KMS-11 (cell line): ENCODE results near the gene FXR2.

Source experiments
- H2AFZ ChIP-seq: fragments of 200-600 bp; sonication (generic); 2 replicates; pipeline ENCODE4 v1.6.1; 2016; ENCODE audit warnings: antibody characterized with exemption, mixed run types, low read depth
- H3K27ac ChIP-seq: fragments of 200-600 bp; sonication (generic); 2 replicates; pipeline ENCODE4 v1.6.1; 2016; ENCODE audit warnings: mild to moderate bottlenecking, mixed run types
- H3K27me3 ChIP-seq: fragments of 200-600 bp; sonication (generic); 2 replicates; pipeline ENCODE4 v1.6.1; 2017; ENCODE audit warnings: mild to moderate bottlenecking, low read depth, mixed run types, moderate library complexity; ENCODE audit not compliant: insufficient read depth
- H3K36me3 ChIP-seq: fragments of 200-600 bp; sonication (generic); 2 replicates; pipeline ENCODE4 v1.6.1; 2017; ENCODE audit warnings: mild to moderate bottlenecking, mixed run types; ENCODE audit not compliant: insufficient read depth
- H3K4me1 ChIP-seq: fragments of 200-600 bp; sonication (generic); 2 replicates; pipeline ENCODE4 v1.6.1; 2016; ENCODE audit warnings: mild to moderate bottlenecking, low read depth, mixed run types; ENCODE audit not compliant: poor library complexity, severe bottlenecking
- H3K4me2 ChIP-seq: fragments of 200-600 bp; sonication (generic); 2 replicates; pipeline ENCODE4 v1.7.0; 2016; ENCODE audit warnings: mild to moderate bottlenecking, mixed run types
- H3K4me3 ChIP-seq: fragments of 200-600 bp; sonication (generic); IDR thresholded peaks from 2 replicates; pipeline ENCODE4 v1.6.1; 2017; ENCODE audit warnings: low read depth, low read length, mixed read lengths; ENCODE audit not compliant: insufficient read depth
- H3K79me2 ChIP-seq: fragments of 200-600 bp; sonication (generic); 2 replicates; pipeline ENCODE4 v1.6.1; 2016; ENCODE audit warnings: low read depth, mixed run types; ENCODE audit not compliant: insufficient read depth
- H3K9ac ChIP-seq: fragments of 200-600 bp; sonication (generic); 2 replicates; pipeline ENCODE4 v1.6.1; 2016; ENCODE audit warnings: mild to moderate bottlenecking, mixed run types
- H4K20me1 ChIP-seq: fragments of 200-600 bp; sonication (generic); 2 replicates; pipeline ENCODE4 v1.6.1; 2016; ENCODE audit warnings: mild to moderate bottlenecking, mixed run types; ENCODE audit not compliant: insufficient read depth
- TF ChIP-seq, protein P1 (sequence below): fragments of 200-600 bp; sonication (generic); conservative IDR thresholded peaks from 2 replicates; pipeline ENCODE4 v1.6.1; 2017; ENCODE audit warnings: low read depth, mild to moderate bottlenecking, antibody characterized with exemption, low read length, moderate library complexity, mixed read lengths

Gene FXR2

DNA sequence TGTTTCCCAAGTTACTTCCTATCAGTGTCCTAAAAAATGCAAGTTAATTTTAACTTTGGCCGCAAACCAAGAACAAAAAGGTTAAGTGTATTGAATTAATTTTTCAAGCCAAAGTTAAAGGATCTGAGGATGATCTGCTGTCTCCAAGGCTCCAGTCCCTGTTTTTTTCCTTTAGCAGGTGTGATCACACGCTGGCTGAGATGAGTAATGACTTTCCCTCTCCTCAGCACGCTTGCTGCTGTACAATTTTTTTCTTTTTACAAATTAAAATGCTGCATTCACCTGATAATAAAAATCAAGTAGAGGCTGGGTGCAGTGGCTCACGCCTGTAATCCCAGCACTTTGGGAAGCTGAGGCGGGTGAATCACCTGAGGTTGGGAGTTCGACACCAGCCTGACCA lies 69.8 kb downstream of the FXR2 start:
- no peaks in the 10 kb centered on the region for H3K4me1 ChIP-seq
- H3K9ac ChIP-seq, result no peak overlapping the region
- H3K4me2 ChIP-seq, result no peak overlapping the region
- H3K4me3 ChIP-seq, result no peak overlapping the region
- no peaks in the 10 kb centered on the region for H4K20me1 ChIP-seq
- H3K27ac ChIP-seq, result no peak overlapping the region
- H3K79me2 ChIP-seq, result no peaks in the 10 kb centered on the region
- H3K27me3 ChIP-seq, result no peaks in the 10 kb centered on the region
- H2AFZ ChIP-seq, result no peak overlapping the region
- TF ChIP-seq, protein P1, sequence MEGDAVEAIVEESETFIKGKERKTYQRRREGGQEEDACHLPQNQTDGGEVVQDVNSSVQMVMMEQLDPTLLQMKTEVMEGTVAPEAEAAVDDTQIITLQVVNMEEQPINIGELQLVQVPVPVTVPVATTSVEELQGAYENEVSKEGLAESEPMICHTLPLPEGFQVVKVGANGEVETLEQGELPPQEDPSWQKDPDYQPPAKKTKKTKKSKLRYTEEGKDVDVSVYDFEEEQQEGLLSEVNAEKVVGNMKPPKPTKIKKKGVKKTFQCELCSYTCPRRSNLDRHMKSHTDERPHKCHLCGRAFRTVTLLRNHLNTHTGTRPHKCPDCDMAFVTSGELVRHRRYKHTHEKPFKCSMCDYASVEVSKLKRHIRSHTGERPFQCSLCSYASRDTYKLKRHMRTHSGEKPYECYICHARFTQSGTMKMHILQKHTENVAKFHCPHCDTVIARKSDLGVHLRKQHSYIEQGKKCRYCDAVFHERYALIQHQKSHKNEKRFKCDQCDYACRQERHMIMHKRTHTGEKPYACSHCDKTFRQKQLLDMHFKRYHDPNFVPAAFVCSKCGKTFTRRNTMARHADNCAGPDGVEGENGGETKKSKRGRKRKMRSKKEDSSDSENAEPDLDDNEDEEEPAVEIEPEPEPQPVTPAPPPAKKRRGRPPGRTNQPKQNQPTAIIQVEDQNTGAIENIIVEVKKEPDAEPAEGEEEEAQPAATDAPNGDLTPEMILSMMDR, result no peak
- no peaks in the 10 kb centered on the region for H3K36me3 ChIP-seq
